ENCODE results near the gene GCHFR. TPM values are rescaled to one million over a fixed set of nuclear protein-coding genes. Genes with fewer than 3 reads are reported as not detected.

GCHFR gene
- total RNA-seq, 1 experiment from 2014 or later = 59.2 TPM

DNA sequence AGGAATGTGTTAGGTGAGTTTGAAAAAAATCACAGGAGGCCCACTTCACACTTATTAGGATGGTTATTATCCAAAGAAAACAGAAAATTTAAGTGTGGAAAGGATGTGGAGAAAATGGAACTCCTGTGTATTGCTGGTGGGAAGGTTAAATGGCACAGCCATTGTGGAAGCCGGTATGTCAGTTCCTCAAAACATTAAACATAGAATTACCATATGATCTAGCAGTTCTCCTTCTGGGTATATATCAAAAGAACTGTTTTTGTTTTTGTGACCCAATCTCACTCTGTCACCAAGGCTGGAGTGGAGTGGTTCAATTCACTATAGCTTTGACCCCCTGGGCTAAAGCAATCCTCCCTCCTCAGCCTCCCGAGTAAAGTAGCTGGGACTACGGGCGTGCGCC lies 32.6 kb downstream of the GCHFR start:
- H3K4me1 ChIP-seq = peaks cover 30% of the 10 kb centered on the region
- Mint-ChIP-seq H3K36me3 (ENCODE audit: insufficient read depth, unreplicated experiment) (peaks cover 9% of the 10 kb centered on the region), H3K4me1 (ENCODE audit: low read depth, unreplicated experiment) (peaks cover 29% of the 10 kb centered on the region), H3K27ac (ENCODE audit: unreplicated experiment) (no peak overlapping the region), H3K4me3 (ENCODE audit: unreplicated experiment) (no peak overlapping the region), H3K27me3 (ENCODE audit: insufficient read depth, unreplicated experiment) (no peaks in the 10 kb centered on the region), H3K9me3 (ENCODE audit: unreplicated experiment) (no peaks in the 10 kb centered on the region)
- ChIA-PET CTCF (interaction anchor here (0.5 kb wide), 1 partner anchor 7 kb away, joined by 3 read pairs; no protein-coding TSS in a partner anchor), POLR2A (no interaction called here)
- H3K36me3 ChIP-seq (ENCODE audit: control insufficient read depth, insufficient read depth, low read length) = no peaks in the 10 kb centered on the region; the same call in 1 of the 2 replicates
- no peak for DNase-seq
- no peak overlapping the region for H3K4me3 ChIP-seq (ENCODE audit: low read depth, low read length)
- H3K9me3 ChIP-seq = no peaks in the 10 kb centered on the region
- BruUV-seq (replicated peaks) = no TSS peak
- TF ChIP-seq, protein P1, sequence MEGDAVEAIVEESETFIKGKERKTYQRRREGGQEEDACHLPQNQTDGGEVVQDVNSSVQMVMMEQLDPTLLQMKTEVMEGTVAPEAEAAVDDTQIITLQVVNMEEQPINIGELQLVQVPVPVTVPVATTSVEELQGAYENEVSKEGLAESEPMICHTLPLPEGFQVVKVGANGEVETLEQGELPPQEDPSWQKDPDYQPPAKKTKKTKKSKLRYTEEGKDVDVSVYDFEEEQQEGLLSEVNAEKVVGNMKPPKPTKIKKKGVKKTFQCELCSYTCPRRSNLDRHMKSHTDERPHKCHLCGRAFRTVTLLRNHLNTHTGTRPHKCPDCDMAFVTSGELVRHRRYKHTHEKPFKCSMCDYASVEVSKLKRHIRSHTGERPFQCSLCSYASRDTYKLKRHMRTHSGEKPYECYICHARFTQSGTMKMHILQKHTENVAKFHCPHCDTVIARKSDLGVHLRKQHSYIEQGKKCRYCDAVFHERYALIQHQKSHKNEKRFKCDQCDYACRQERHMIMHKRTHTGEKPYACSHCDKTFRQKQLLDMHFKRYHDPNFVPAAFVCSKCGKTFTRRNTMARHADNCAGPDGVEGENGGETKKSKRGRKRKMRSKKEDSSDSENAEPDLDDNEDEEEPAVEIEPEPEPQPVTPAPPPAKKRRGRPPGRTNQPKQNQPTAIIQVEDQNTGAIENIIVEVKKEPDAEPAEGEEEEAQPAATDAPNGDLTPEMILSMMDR (IDR thresholded peaks at IDR 0.05; ENCODE audit: insufficient read depth in 1 of 2, low read depth in 1 of 2, low read length in 1 of 2, severe bottlenecking in 1 of 2, unreplicated experiment in 1 of 2) = no peak
- H3K27me3 ChIP-seq (replicated peaks; ENCODE audit: control insufficient read depth, insufficient read depth, low read length) = no peaks in the 10 kb centered on the region
- intact Hi-C loops (cut with micrococcal nuclease; ENCODE audit: unreplicated experiment) = no loop called here

DNA sequence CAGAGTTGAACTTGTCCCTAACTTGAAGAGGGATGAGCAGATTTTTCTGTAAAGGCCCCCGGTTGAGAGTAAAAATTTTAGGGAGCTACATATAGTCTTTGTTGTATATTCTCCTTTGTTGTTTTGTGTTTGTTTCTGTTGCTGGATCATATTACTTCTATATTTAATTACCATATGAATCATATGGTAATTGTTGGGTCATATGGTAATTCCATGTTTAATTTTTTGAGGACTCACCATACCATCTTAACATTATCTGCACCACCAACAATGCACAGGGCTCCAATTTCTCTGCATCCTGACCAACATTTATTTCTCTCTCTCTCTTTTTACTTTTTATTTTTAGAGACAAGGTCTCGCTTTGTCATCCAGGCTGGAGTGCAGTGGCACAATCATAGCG lies 35.7 kb downstream of the GCHFR start:
- Histone ChIP-seq H3K36me3 (ENCODE audit: control insufficient read depth, insufficient read depth, low read length) (no peaks in the 10 kb centered on the region), H3K4me3 (ENCODE audit: low read depth, low read length) (no peak overlapping the region), H3K27me3 (replicated peaks; ENCODE audit: control insufficient read depth, insufficient read depth, low read length) (no peaks in the 10 kb centered on the region), H3K9me3 (no peaks in the 10 kb centered on the region), H3K4me1 (peaks cover 16% of the 10 kb centered on the region)
- Mint-ChIP-seq H3K9me3 (ENCODE audit: unreplicated experiment) (no peaks in the 10 kb centered on the region), H3K36me3 (ENCODE audit: insufficient read depth, unreplicated experiment) (peaks cover 9% of the 10 kb centered on the region), H3K4me3 (ENCODE audit: unreplicated experiment) (no peak overlapping the region), H3K4me1 (ENCODE audit: low read depth, unreplicated experiment) (peaks cover 18% of the 10 kb centered on the region), H3K27me3 (ENCODE audit: insufficient read depth, unreplicated experiment) (no peaks in the 10 kb centered on the region), H3K27ac (ENCODE audit: unreplicated experiment) (no peak overlapping the region)
- TF ChIP-seq, protein P1 (IDR thresholded peaks at IDR 0.05; ENCODE audit: insufficient read depth in 1 of 2, low read depth in 1 of 2, low read length in 1 of 2, severe bottlenecking in 1 of 2, unreplicated experiment in 1 of 2) = no peak
- BruUV-seq (replicated peaks) = no TSS peak
- ChIA-PET CTCF (interaction anchor here (0.6 kb wide), 2 partner anchors 48 to 419 kb away, joined by 3 to 8 read pairs; no protein-coding TSS in a partner anchor), POLR2A (interaction anchor here (1.2 kb wide), 1 partner anchor 95 kb away, joined by 3 read pairs; the partner anchor contains the start of gene VPS18)
- intact Hi-C loops (cut with micrococcal nuclease; ENCODE audit: unreplicated experiment) = no loop called here
- DNase-seq = no peak

- ChIA-PET POLR2A (no interaction called here), CTCF (interaction anchor here (1.2 kb wide), 1 partner anchor 17 kb away, joined by 4 read pairs; no protein-coding TSS in a partner anchor)
- peaks cover 16% of the 10 kb centered on the region for H3K36me3 Mint-ChIP-seq (ENCODE audit: insufficient read depth, unreplicated experiment)
- Histone ChIP-seq H3K9me3 (no peaks in the 10 kb centered on the region), H3K4me1 (peaks cover 8% of the 10 kb centered on the region), H3K36me3 (ENCODE audit: control insufficient read depth, insufficient read depth, low read length) (no peaks in the 10 kb centered on the region), H3K4me3 (ENCODE audit: low read depth, low read length) (no peak overlapping the region), H3K27me3 (replicated peaks; ENCODE audit: control insufficient read depth, insufficient read depth, low read length) (no peaks in the 10 kb centered on the region)
- no peaks in the 10 kb centered on the region for H3K27me3 Mint-ChIP-seq (ENCODE audit: insufficient read depth, unreplicated experiment)
- H3K27ac Mint-ChIP-seq (ENCODE audit: unreplicated experiment) = no peak overlapping the region
- no peak overlapping the region for H3K4me3 Mint-ChIP-seq (ENCODE audit: unreplicated experiment)
- TF ChIP-seq, protein P1 (IDR thresholded peaks at IDR 0.05; ENCODE audit: insufficient read depth in 1 of 2, low read depth in 1 of 2, low read length in 1 of 2, severe bottlenecking in 1 of 2, unreplicated experiment in 1 of 2) = no peak
- H3K9me3 Mint-ChIP-seq (ENCODE audit: unreplicated experiment) = no peaks in the 10 kb centered on the region
- no peak for DNase-seq
- H3K4me1 Mint-ChIP-seq (ENCODE audit: low read depth, unreplicated experiment) = peaks cover 5% of the 10 kb centered on the region
- BruUV-seq (replicated peaks) = no TSS peak
- intact Hi-C loops (cut with micrococcal nuclease; ENCODE audit: unreplicated experiment) = no loop called here
Measured at GRCh38 chr15:40803076-40803475, 39.2 kb downstream of the GCHFR start.

Measured in Caco-2 (cell line).